Neural cell (in vitro differentiated cells): ENCODE results near the gene KNTC1. TPM values are rescaled to one million over a fixed set of nuclear protein-coding genes. Genes with fewer than 3 reads are reported as not detected.
"Not testable (repeated sequence)": the region's sequence is repeated elsewhere in the genome, so short reads cannot be mapped to it uniquely, and the experiment has no call there.

Source experiments
- H2AFZ ChIP-seq: fragments of 200-600, 300-800 bp; sonication (generic), shearing (Covaris generic); 2 replicates; pipeline ENCODE4 v1.6.0; 2014; ENCODE audit warnings: low read depth, mild to moderate bottlenecking, antibody characterized with exemption, low read length, moderate library complexity
- H3F3A ChIP-seq: fragments of 200-600 bp; shearing (Covaris generic); 2 replicates; pipeline ENCODE4 v1.6.1; 2016; ENCODE audit warnings: mild to moderate bottlenecking, moderate library complexity, mixed read lengths, antibody characterized with exemption, low read length; ENCODE audit not compliant: insufficient read depth, poor library complexity, severe bottlenecking
- H3K27ac ChIP-seq: fragments of 200-600, 300-800 bp; sonication (generic), shearing (Covaris generic); 2 replicates; pipeline ENCODE4 v1.5.1; 2014; ENCODE audit warnings: mild to moderate bottlenecking, low read length, moderate library complexity
- H3K27me3 ChIP-seq: fragments of 300-800, 200-600 bp; sonication (generic), shearing (Covaris generic); 2 replicates; pipeline ENCODE4 v1.6.0; 2014; ENCODE audit warnings: mild to moderate bottlenecking, low read depth, low read length, moderate library complexity; ENCODE audit not compliant: insufficient read depth
- H3K36me3 ChIP-seq: fragments of 300-800, 200-600 bp; sonication (generic), shearing (Covaris generic); 2 replicates; pipeline ENCODE4 v1.5.1; 2014; ENCODE audit warnings: mild to moderate bottlenecking, antibody characterized with exemption, low read length, moderate library complexity; ENCODE audit not compliant: insufficient read depth
- H3K4me2 ChIP-seq: fragments of 300-800, 200-600 bp; sonication (generic), shearing (Covaris generic); 2 replicates; pipeline ENCODE4 v1.6.0; 2014; ENCODE audit warnings: mild to moderate bottlenecking, low read length
- H3K4me3 ChIP-seq: fragments of 300-800, 200-600 bp; sonication (generic), shearing (Covaris generic); 2 replicates; pipeline ENCODE4 v1.5.1; 2014; ENCODE audit warnings: mild to moderate bottlenecking, low read length, moderate library complexity
- H3K79me2 ChIP-seq: fragments of 200-600 bp; shearing (Covaris generic); replicated peaks from 2 replicates; pipeline ENCODE4 v1.6.0; 2014; ENCODE audit warnings: mild to moderate bottlenecking, low read length, moderate library complexity; ENCODE audit not compliant: insufficient read depth
- H3K9ac ChIP-seq: fragments of 300-800, 200-600 bp; sonication (generic), shearing (Covaris generic); 2 replicates; pipeline ENCODE4 v1.6.1; 2016; ENCODE audit warnings: mild to moderate bottlenecking, low read length, mixed read lengths
- H3K9me2 ChIP-seq: fragments of 200-600 bp; shearing (Covaris generic); 2 replicates; pipeline ENCODE4 v1.6.1; 2016; ENCODE audit warnings: mild to moderate bottlenecking, low read length, mixed read lengths; ENCODE audit not compliant: insufficient read depth
- H3K9me3 ChIP-seq: fragments of 200-600, 300-800 bp; sonication (generic), shearing (Covaris generic); 2 replicates; pipeline ENCODE4 v1.6.1; 2016; ENCODE audit warnings: mild to moderate bottlenecking, mixed run types, low read length, moderate library complexity, mixed read lengths
- H4K20me1 ChIP-seq: fragments of 200-600 bp; shearing (Covaris generic); 2 replicates; pipeline ENCODE4 v1.6.1; 2016; ENCODE audit warnings: mild to moderate bottlenecking, mixed run types; ENCODE audit not compliant: insufficient read depth
- EP300 ChIP-seq: fragments of 450-650 bp; conservative IDR thresholded peaks from 2 replicates; pipeline ENCODE4 v1.6.1; 2014; ENCODE audit warnings: antibody characterized with exemption, mild to moderate bottlenecking, moderate library complexity; ENCODE audit not compliant: poor library complexity, severe bottlenecking
- EZH2 ChIP-seq: fragments of 200-600, 300-800 bp; shearing (Covaris generic), sonication (generic); IDR thresholded peaks from 2 replicates; pipeline ENCODE4 v1.6.1; 2014; ENCODE audit warnings: antibody characterized with exemption, low read length, borderline replicate concordance, mild to moderate bottlenecking; ENCODE audit not compliant: insufficient read depth, poor library complexity, severe bottlenecking
- MXI1 ChIP-seq: fragments of 450-650 bp; conservative IDR thresholded peaks from 2 replicates; pipeline ENCODE4 v1.6.1; 2014; ENCODE audit warnings: antibody characterized with exemption, mild to moderate bottlenecking; ENCODE audit not compliant: poor library complexity, severe bottlenecking
- POLR2AphosphoS5 ChIP-seq: IDR thresholded peaks from 2 replicates; pipeline ENCODE4 v1.6.1; 2012
- RAD21 ChIP-seq: fragments of 450-650 bp; conservative IDR thresholded peaks from 2 replicates; pipeline ENCODE4 v1.6.1; 2014; ENCODE audit warnings: antibody characterized with exemption, mild to moderate bottlenecking, moderate library complexity
- SMC3 ChIP-seq: fragments of 450-650 bp; conservative IDR thresholded peaks from 2 replicates; pipeline ENCODE4 v1.6.1; 2014; ENCODE audit warnings: antibody characterized with exemption, mild to moderate bottlenecking, moderate library complexity; ENCODE audit not compliant: poor library complexity
- TAF1 ChIP-seq: IDR thresholded peaks from 2 replicates; pipeline ENCODE4 v1.6.1; 2012; ENCODE audit warnings: low read depth
- polyA plus RNA-seq: library from polyadenylated mRNA; depleted of rRNA; stranded (reverse); fragments of >200 nt; gene quantifications from 2 replicates; pipeline ENCODE4 v1.2.3, GENCODE V29; 2014
- TF ChIP-seq, protein P1 (sequence below): fragments of 450-650 bp; IDR thresholded peaks from 2 replicates; pipeline ENCODE4 v1.5.1; 2014; ENCODE audit warnings: antibody characterized with exemption, mild to moderate bottlenecking, moderate library complexity; ENCODE audit not compliant: poor library complexity, severe bottlenecking
- TF ChIP-seq, protein P2 (sequence below): IDR thresholded peaks from 2 replicates; pipeline ENCODE4 v1.6.1; 2012; ENCODE audit warnings: borderline replicate concordance

KNTC1 gene
- polyA plus RNA-seq, 1 donor from 2014 or later: 16.2 TPM

- H3K4me3 ChIP-seq, H3K36me3 ChIP-seq, H4K20me1 ChIP-seq: not testable (repeated sequence)
These were observed 56.2 kb downstream of the KNTC1 start for GRCh38 chr12:122583294-122583693.

DNA sequence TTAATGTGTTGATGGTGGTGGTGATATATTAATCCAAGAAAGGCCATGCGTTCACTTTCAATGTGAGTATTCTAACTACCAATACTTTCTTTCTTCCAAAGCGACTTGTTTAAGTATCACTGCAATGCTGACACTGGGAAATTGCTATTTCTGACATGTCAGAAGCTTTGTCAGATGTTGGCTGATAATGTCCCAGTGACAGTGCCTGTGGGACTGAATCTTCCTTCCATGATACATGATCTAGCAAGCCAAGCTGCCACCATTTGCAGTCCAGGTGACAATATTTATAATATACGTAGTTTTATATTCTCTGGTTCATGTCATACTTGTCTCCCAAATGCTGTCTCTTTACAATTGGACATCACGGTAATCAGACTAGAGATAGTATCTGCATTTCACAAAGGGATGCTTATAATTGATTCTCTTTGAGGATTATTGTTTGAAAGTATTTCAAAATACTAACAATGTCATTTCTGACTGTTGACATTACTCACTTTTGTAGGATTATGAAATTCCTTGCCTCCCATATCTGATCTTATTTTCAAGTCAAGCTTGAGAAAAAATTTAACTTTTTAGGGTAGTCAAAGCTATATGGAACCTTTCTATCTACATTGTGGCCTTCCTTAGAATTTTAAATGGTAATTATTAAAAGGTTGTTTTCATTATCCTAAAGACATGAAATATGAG lies 57.3 kb downstream of the KNTC1 start:
- H3F3A ChIP-seq: no peaks in the 10 kb centered on the region

More at GRCh38 chr12:122583294-122583693, 56.2 kb downstream of the KNTC1 start:
- not testable (repeated sequence) for H3K9me3 ChIP-seq, H3K27ac ChIP-seq, H3F3A ChIP-seq, H3K4me2 ChIP-seq, H3K9ac ChIP-seq, H3K9me2 ChIP-seq, H2AFZ ChIP-seq, H3K79me2 ChIP-seq, H3K27me3 ChIP-seq

GRCh38 chr12:122590990-122591389 lies 63.9 kb downstream of the KNTC1 start:
- no peak overlapping the region for H3K9ac ChIP-seq
- no peaks in the 10 kb centered on the region for H4K20me1 ChIP-seq
- no peak overlapping the region for H3K27ac ChIP-seq
- H2AFZ ChIP-seq: no peak overlapping the region
- no peak overlapping the region for H3K4me3 ChIP-seq
- no peak overlapping the region for H3K4me2 ChIP-seq
- H3K27me3 ChIP-seq: no peaks in the 10 kb centered on the region
- no peaks in the 10 kb centered on the region for H3K9me2 ChIP-seq
- H3K79me2 ChIP-seq: no peaks in the 10 kb centered on the region
- H3K9me3 ChIP-seq: no peaks in the 10 kb centered on the region
- no peaks in the 10 kb centered on the region for H3K36me3 ChIP-seq
- TF ChIP-seq MXI1 (no peak), TAF1 (no peak), POLR2AphosphoS5 (no peak), EZH2 (no peak), SMC3 (no peak), RAD21 (no peak)
- TF ChIP-seq, protein P1, sequence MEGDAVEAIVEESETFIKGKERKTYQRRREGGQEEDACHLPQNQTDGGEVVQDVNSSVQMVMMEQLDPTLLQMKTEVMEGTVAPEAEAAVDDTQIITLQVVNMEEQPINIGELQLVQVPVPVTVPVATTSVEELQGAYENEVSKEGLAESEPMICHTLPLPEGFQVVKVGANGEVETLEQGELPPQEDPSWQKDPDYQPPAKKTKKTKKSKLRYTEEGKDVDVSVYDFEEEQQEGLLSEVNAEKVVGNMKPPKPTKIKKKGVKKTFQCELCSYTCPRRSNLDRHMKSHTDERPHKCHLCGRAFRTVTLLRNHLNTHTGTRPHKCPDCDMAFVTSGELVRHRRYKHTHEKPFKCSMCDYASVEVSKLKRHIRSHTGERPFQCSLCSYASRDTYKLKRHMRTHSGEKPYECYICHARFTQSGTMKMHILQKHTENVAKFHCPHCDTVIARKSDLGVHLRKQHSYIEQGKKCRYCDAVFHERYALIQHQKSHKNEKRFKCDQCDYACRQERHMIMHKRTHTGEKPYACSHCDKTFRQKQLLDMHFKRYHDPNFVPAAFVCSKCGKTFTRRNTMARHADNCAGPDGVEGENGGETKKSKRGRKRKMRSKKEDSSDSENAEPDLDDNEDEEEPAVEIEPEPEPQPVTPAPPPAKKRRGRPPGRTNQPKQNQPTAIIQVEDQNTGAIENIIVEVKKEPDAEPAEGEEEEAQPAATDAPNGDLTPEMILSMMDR: no peak
- TF ChIP-seq, protein P2, sequence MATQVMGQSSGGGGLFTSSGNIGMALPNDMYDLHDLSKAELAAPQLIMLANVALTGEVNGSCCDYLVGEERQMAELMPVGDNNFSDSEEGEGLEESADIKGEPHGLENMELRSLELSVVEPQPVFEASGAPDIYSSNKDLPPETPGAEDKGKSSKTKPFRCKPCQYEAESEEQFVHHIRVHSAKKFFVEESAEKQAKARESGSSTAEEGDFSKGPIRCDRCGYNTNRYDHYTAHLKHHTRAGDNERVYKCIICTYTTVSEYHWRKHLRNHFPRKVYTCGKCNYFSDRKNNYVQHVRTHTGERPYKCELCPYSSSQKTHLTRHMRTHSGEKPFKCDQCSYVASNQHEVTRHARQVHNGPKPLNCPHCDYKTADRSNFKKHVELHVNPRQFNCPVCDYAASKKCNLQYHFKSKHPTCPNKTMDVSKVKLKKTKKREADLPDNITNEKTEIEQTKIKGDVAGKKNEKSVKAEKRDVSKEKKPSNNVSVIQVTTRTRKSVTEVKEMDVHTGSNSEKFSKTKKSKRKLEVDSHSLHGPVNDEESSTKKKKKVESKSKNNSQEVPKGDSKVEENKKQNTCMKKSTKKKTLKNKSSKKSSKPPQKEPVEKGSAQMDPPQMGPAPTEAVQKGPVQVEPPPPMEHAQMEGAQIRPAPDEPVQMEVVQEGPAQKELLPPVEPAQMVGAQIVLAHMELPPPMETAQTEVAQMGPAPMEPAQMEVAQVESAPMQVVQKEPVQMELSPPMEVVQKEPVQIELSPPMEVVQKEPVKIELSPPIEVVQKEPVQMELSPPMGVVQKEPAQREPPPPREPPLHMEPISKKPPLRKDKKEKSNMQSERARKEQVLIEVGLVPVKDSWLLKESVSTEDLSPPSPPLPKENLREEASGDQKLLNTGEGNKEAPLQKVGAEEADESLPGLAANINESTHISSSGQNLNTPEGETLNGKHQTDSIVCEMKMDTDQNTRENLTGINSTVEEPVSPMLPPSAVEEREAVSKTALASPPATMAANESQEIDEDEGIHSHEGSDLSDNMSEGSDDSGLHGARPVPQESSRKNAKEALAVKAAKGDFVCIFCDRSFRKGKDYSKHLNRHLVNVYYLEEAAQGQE: no peak
- no peaks in the 10 kb centered on the region for H3F3A ChIP-seq

More for the DNA sequence above, 57.3 kb downstream of the KNTC1 start:
- no peaks in the 10 kb centered on the region for H3K9me3 ChIP-seq
- H3K79me2 ChIP-seq: no peaks in the 10 kb centered on the region
- H3K27me3 ChIP-seq: no peaks in the 10 kb centered on the region
- no peaks in the 10 kb centered on the region for H4K20me1 ChIP-seq
- H3K27ac ChIP-seq: no peak overlapping the region
- peak; percentile 26 for TF ChIP-seq EP300
- TF ChIP-seq, protein P1: no peak
- no peak for TF ChIP-seq EZH2
- TF ChIP-seq POLR2AphosphoS5: peak; percentile 62
- no peak overlapping the region for H3K4me2 ChIP-seq
- no peak overlapping the region for H3K4me3 ChIP-seq
- no peaks in the 10 kb centered on the region for H3K9me2 ChIP-seq
- no peak overlapping the region for H2AFZ ChIP-seq
- no peak overlapping the region for H3K9ac ChIP-seq
- no peaks in the 10 kb centered on the region for H3K36me3 ChIP-seq

- not testable (repeated sequence) for H3K9me2 ChIP-seq, H3K9me3 ChIP-seq, H3K36me3 ChIP-seq, H3F3A ChIP-seq, H3K79me2 ChIP-seq, H3K27me3 ChIP-seq, H4K20me1 ChIP-seq, H2AFZ ChIP-seq, H3K27ac ChIP-seq, H3K9ac ChIP-seq, H3K4me2 ChIP-seq, H3K4me3 ChIP-seq
These were observed 64.9 kb downstream of the KNTC1 start for GRCh38 chr12:122591966-122592365.
